DND-41 (cell line): ENCODE data around the gene TNFRSF14.

Experiments used
- CTCF ChIP-seq: IDR thresholded peaks from 2 replicates; pipeline ENCODE4 v1.5.1; 2012; ENCODE audit warnings: borderline replicate concordance, low read length, moderate library complexity, mild to moderate bottlenecking; ENCODE audit not compliant: poor library complexity, severe bottlenecking; ENCODE audit errors: extremely low read depth
- EZH2 ChIP-seq: IDR thresholded peaks from 3 replicates; pipeline ENCODE4 v1.6.1; 2012; ENCODE audit warnings: borderline replicate concordance, low read depth, mild to moderate bottlenecking, moderate library complexity, low read length, inconsistent platforms; ENCODE audit not compliant: severe bottlenecking

DNA sequence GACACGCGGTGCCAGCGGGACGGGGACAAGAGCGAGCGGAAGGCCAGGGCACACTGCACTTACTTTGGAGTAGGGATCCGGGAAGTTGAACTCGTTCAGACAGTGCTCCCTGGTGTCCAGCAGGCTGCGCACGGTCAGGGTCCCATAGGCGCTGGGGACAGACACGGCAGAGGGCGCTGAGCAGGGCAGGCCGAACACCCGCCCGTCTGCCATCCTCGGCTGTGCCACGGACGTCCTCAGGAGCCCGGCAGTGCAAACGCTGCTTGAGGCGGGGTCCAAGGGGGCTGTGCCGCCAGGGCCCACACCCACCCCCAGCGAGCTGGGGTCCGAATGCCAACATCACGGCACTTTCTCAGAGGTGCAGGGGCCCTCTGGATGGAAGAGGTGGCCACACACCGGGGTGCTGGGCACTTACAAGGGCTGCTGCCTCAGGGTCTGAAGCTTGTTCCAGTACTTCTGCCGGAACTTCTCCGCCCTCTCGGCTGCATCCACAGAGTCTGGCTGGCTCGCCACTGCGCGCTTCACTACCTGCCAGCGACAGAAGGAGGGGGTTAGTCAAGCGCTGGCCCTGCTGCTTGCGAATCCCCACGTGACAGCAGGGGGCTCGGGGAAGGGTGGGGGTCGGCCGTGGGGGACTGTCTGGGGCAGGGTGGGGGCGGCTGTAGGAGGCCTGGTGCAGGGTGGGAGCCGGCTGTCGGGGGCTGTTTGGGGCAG is 42.1 kb upstream of the TNFRSF14 start:
- TF ChIP-seq CTCF (no peak), EZH2 (no peak)
